ENCODE data around the gene CEP20. TPM values are rescaled to one million over a fixed set of nuclear protein-coding genes. Genes with fewer than 3 reads are reported as not detected.

CEP20 gene
- total RNA-seq, 4 donors from 2014 or later, result 9.4 to 21.7 (median 20.8) TPM

- in situ Hi-C loops (cut with MboI; ENCODE audit: low pct_ligation_motif_present in 1 of 4, low pct_unique_long_range_greater_than_20kb in 1 of 4, low sequenced_read_pairs in 3 of 4) (no loop called here), intact Hi-C loops (cut with DNase I; ENCODE audit: low total_unique reads) (no loop called here)
- no peak for TF ChIP-seq EP300 (IDR thresholded peaks at IDR 0.05; ENCODE audit: low read depth)
- Histone ChIP-seq H3K36me3 (no peaks in the 10 kb centered on the region), H3K27me3 (no peaks in the 10 kb centered on the region), H3K27ac (peak overlapping the region; percentile 32 to 84 (median 54)), H3K9me3 (peaks cover 0 to 6% of the 10 kb centered on the region in 2 donors), H3K4me3 (no peak overlapping the region), H3K4me1 (peaks cover 5 to 31% (median 9%) of the 10 kb centered on the region in 4 donors)
- DNase-seq, result no peak
These were observed 72.2 kb downstream of the CEP20 start for GRCh38 chr16:15816228-15816627.

Small RNA genes lying within 50 kb of the gene (small RNA-seq; reads per million reads assigned to genes)
- gene RNU6-213P, result 0 reads per million in 4 donors

Other genes with a start within 250 kb of the CEP20 start
- 10 to 100 TPM; 32.0 to 52.6 (median 41.1) TPM for gene MARF1, start 245.4 kb downstream of the CEP20 start, total RNA-seq
- gene NDE1, start 238.4 kb downstream of the CEP20 start, total RNA-seq, result 10 to 100 TPM; 21.0 to 47.6 (median 36.3) TPM
- gene MYH11, start 31.6 kb downstream of the CEP20 start, total RNA-seq, result 1,000 to 10,000 TPM in 2 of 4 donors, 100 to 1,000 TPM in 2; 619 to 1,914 (median 1,058) TPM
- 10 to 100 TPM; 17.1 to 67.3 (median 36.9) TPM for gene ABCC1, start 61.0 kb upstream of the CEP20 start, total RNA-seq

Data from transverse colon (tissue), 4 donors.